Ramos (cell line): ENCODE measurements around the gene TDRD12.
"Not testable (repeated sequence)": the region's sequence is repeated elsewhere in the genome, so short reads cannot be mapped to it uniquely, and the experiment has no call there.

Source experiments
- in situ Hi-C: fragments of 300-500 bp; cut with MboI; formaldehyde crosslinking; loops from one replicate; pipeline ENCODE4 v1.14.3; 2022; ENCODE audit warnings: low sequenced_read_pairs; ENCODE audit not compliant: unreplicated experiment

Gene TDRD12

GRCh38 chr19:32862173-32862572 lies 142.6 kb downstream of the TDRD12 start:
- in situ Hi-C loops, result no loop called here

DNA sequence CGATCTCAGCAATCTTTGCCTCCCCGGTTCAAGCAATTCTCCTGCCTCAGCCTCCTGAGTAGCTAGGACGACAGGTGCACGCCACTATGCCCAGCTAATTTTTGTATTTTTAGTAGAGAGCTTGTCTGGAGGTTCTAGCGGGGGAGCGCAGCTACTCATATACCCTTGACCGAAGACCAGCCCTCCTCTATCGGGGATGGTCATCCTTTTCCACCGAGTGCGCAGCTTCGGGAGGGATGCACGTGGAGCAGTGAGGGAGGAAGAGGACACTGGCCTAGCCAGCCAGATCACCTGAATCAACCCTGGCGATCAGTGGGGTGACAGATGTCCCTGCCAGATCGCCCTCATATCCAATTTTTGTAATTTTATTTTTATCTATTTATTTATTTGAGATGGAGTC lies 143.2 kb downstream of the TDRD12 start:
- in situ Hi-C loops, result no loop called here

- in situ Hi-C loops, result no loop called here
Measured at GRCh38 chr19:32863301-32863700, 143.7 kb downstream of the TDRD12 start.

DNA sequence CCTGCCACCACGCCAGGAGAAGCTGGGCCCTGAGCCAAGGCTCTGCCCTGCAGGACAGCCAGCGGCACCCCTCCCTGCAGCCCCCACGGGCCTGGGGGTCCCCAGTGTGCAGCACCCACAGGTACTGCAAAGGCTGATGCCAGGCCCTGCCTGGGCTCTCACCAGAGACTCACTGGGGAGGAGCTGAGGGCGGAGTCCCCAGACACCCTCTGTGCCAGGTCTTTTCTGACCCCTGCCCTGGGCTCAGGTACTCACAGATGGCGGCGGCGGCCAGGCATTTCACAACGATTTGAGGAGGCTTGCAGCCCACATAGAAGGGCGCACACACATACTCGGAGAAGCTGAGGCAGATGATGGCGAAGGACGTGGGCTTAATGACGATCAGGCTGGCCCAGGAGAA lies 144.3 kb downstream of the TDRD12 start:
- in situ Hi-C loops, result no loop called here

GRCh38 chr19:32864318-32865007 lies 144.9 kb downstream of the TDRD12 start:
- in situ Hi-C loops, result no loop called here

- in situ Hi-C loops, result no loop called here
Measured at GRCh38 chr19:32865326-32865725, 145.8 kb downstream of the TDRD12 start.

DNA sequence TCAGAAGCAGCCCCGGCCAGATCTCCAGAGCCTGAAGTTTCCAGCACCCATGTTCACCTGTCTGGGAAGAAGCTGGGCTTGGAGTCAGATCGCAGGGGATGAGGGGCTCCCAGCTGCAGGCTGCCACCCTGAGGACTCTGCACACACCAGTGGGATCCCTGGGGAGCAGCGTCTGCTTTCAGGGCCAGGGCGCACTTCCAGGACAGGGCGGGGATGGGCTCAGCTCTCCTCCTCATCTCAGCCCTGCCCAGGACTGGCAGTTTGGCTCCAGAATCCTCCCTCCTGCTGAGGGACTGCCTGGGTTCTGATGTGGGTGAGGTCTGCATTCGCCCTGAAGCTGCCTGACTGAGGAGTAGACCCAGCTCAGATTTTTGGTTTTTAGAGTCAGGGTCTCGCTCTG lies 146.5 kb downstream of the TDRD12 start:
- in situ Hi-C loops, result no loop called here

DNA sequence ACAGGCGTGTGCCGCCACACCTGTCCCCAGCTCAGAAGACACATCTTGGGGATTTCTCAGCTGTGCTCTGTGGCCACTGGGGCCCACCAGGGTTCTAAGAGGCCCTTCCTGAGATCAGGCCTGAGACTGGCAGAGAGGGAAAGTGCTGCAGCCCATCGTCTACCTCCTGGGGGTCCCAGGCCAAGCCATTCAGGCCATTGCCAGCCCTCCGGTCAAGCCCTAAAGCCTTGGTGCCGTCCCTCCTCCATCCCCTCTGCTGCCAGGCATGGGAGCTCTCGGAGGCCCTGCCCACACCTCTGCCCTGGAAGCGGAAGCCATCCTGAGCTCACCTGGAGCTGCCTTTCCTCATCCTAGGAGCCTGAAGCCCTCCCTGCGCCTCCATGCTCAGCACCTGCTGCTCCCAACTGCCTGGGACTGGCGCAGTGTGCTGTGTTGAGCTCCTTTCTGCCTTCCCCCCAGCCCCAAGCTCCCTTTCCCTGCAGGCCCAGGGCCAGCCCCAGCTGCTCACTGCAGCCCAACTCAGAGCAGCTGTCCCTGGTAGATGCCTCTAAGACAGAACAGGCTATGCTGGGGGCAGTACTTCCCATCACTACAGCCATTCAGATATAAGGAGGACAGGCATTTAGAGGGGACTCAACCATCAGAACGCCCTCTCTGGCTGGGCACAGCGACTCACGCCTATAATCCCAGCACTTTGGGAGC lies 147.1 kb downstream of the TDRD12 start:
- in situ Hi-C loops, result no loop called here

GRCh38 chr19:32867436-32867835 lies 147.9 kb downstream of the TDRD12 start:
- in situ Hi-C loops, result not testable (repeated sequence)

GRCh38 chr19:32868206-32868950 lies 148.8 kb downstream of the TDRD12 start:
- in situ Hi-C loops, result no loop called here

- in situ Hi-C loops, result no loop called here
Measured at GRCh38 chr19:32869369-32869965, 149.9 kb downstream of the TDRD12 start, which contains the start of gene SLC7A9. TSS of gene SLC7A9 (minus strand) at chr19:32869767. CDS start at chr19:32868534, 1,233 bp downstream.

DNA sequence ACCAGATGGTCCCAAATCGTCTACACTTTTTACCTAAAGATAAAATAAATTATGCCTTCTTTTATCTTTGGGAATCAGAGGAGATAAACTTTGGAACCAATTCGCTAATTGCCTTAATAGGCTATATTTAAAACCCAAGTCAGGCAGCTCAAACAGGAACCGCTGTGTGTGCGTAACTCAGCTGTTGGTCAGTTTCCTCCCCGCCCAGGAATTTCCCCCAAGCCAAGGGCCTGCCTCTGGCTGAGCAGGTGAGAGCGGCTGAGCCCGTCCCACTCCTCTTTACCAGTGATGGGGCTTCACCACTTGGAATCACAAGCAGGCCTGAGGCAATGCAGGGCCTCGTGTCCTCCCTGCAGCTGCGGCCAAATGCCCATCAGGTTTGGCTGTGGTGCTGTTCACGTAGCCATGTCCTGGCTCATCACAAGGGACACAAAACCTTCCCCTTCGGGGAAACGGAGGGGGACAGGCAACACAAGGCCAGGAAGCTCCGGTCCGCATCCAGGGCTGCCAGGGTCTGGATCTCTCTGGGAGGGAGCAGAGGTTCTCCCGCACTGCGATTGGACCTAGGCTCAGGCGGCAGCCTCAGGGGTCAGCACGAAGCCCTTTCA lies 150.5 kb downstream of the TDRD12 start:
- in situ Hi-C loops, result no loop called here

GRCh38 chr19:32870981-32871451 lies 151.4 kb downstream of the TDRD12 start:
- in situ Hi-C loops, result no loop called here

DNA sequence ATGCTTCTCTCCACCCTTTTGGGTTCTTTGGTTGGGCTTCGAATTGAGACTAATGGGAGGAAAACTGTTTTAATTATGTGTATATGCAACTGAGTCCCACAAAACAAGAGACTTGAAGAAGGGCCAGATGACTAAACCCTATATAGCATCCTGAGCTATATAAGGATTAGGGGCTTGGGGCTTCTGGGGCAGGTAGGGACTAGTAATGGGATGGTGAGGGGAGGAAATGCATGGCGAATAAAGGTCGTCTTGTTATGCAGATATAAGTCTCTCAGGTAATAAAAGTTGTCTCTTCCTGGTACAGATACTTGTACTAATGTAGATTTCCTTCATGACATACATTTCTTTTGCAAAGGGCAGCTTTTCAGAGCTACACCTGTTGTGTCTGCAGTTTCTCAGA lies 152.8 kb downstream of the TDRD12 start:
- in situ Hi-C loops, result no loop called here

GRCh38 chr19:32873247-32873959 lies 153.8 kb downstream of the TDRD12 start:
- in situ Hi-C loops, result no loop called here

DNA sequence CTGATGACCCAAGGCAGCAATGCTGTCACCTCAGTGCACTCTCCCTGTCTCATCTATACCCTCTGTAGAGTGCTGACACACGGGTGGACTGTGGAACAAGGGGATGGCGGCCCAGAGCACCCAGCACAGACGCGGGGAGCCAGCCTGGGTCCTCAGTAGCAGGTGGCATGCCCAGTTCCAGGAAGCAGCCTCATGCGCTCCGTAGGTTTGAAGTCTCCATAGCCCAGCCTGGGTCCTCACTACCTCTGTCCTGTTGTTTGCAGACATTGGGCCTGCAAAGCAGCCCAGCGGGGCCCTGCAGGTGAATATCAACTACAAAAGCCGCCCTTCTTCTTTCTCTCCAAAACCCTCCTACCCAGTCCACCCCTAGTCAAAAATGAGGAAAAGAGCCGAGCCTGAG lies 155.0 kb downstream of the TDRD12 start:
- in situ Hi-C loops, result no loop called here

DNA sequence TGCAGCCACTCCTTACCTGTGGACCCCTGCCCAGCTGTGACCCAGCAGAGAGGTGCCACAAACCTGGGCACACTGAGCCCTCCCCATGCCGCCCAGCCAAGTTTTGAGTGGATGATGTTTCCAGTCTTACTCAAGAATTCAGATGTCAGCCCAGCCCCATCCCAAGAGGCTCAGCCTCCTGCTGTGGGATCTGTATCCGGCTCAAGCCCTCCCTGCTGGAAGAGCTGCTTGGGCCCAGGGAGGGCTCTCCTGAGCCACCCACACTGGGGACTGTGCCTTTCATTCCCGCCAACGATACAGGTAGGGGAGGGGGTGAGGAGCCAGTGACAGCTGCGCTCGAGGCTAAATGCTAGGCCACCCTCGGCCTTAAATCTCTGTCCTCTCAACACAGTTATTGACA lies 155.9 kb downstream of the TDRD12 start:
- in situ Hi-C loops, result no loop called here

GRCh38 chr19:32876236-32876918 lies 156.8 kb downstream of the TDRD12 start:
- in situ Hi-C loops, result no loop called here

DNA sequence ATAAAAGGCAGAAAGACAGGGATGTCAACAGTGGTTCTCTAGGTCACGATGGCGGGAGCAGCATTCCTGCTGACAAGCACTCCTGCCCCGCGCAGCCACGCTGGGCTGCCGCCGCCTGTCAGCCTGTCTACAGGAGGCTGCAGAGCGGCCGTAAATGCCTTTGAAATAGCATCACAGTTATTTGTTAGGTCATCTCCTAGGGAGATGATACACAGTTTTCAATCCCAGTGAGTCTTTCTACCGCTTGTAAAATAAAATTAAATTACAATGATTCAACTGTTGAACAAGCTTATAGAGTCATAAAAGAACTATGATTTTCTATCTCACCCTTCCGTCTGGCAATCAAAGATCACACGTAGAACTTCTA lies 157.3 kb downstream of the TDRD12 start:
- in situ Hi-C loops, result no loop called here
